Measurements from ENCODE around the gene SERPINE1.

SERPINE1 gene

DNA sequence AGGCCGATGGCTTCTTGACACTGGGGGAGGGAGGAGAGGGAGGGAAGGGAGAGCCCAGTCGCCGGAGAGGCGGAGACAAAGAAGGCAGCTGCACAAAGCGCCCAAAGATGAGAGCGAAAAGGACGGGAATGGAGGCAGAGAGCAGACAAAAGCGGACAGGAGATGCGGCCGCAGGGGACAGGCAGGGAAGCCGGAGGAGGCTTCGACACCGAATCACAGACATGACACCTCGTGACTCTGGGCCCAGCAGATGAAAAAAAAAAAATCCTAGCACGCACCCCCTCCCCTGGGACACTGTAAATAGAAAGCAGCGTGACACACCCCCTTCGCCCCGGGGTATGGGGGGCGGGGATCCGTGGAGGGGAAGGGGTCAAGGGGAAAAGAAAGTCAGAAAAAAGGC, 52.2 kb downstream of the SERPINE1 start:
- H3K9ac ChIP-seq (ENCODE audit: low read depth, low read length) = no peak overlapping the region
- no peak overlapping the region for H3K4me3 ChIP-seq (ENCODE audit: low read length)
- no peaks in the 10 kb centered on the region for H3K9me3 ChIP-seq (replicated peaks; ENCODE audit: low read length)
- peak overlapping the region; percentile 52 for H3K4me2 ChIP-seq (ENCODE audit: low read length)
- H3K4me1 ChIP-seq (ENCODE audit: control insufficient read depth, insufficient read depth, low read length) = peaks cover 1% of the 10 kb centered on the region
- peaks cover 62% of the 10 kb centered on the region for H3K27me3 ChIP-seq (ENCODE audit: control insufficient read depth, insufficient read depth, low read length)
- no peaks in the 10 kb centered on the region for H3K36me3 ChIP-seq (ENCODE audit: insufficient read depth, low read length)

DNA sequence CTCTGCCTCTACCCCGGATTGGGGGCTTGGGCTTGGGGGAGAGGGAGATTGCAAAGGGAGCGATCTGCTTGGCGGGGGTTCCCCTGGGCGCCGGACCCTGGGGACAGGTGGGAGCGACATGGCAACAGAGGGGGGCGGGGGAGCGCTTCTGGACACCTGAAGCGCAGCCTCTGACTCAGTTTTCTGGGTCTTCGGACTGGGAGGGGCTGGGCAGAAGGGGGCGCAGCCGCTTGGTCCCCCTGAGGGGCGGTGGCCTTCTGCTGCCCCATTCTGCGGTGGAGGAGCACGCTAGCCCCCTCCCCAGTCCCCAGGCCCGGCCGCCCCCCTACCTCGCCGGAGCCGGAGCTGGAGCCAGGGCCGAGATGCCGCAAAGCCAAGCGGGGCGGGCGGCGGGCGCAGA, 52.8 kb downstream of the SERPINE1 start:
- H3K9me3 ChIP-seq (replicated peaks; ENCODE audit: low read length) = no peaks in the 10 kb centered on the region
- H3K4me3 ChIP-seq (ENCODE audit: low read length) = no peak overlapping the region
- no peaks in the 10 kb centered on the region for H3K36me3 ChIP-seq (ENCODE audit: insufficient read depth, low read length)
- no peak overlapping the region for H3K4me2 ChIP-seq (ENCODE audit: low read length)
- no peaks in the 10 kb centered on the region for H3K4me1 ChIP-seq (ENCODE audit: control insufficient read depth, insufficient read depth, low read length)
- peaks cover 56% of the 10 kb centered on the region for H3K27me3 ChIP-seq (ENCODE audit: control insufficient read depth, insufficient read depth, low read length)
- no peak overlapping the region for H3K9ac ChIP-seq (ENCODE audit: low read depth, low read length)

DNA sequence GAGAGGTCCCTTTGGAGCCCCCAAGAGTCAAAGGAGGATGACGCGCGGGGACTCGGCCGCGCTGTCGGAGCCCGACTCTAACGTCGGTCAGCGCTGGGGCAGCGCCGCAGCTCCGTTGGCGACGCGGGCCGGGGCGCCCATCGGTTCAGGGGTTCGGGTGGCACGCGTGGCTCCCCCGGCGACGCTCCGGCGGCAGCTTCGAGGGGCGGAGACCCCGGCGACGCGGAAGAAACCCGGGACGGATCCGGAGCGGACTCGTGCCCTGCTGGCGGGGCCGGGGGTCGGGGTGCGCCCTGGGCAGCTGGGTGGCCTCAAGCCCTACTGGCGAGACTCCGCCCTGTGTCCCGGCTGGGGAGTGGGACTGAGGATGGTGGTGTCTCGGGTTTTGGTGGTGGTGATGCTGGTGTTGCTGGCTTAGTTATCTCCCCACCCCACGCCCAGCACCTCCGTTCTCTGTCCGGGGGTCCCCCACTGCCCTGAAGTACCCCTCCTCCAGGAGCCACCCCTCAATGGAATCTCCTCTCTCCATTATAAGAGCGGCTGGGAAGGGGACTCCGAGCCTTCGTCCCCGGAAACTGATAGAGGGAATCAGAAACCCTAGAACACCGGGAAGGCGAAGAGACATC, 53.3 kb downstream of the SERPINE1 start, which contains the start of gene NAT16:
NAT16 (minus strand) TSS at position 164 of the 626 bp plus-strand sequence. CDS start 5,486 bp downstream, outside the sequence.
- peak within 1 kb of the TSS; percentile 52 for H3K4me2 ChIP-seq (ENCODE audit: low read length)
- H3K9ac ChIP-seq (ENCODE audit: low read depth, low read length) = no peak within 1 kb of the TSS
- H3K4me1 ChIP-seq (ENCODE audit: control insufficient read depth, insufficient read depth, low read length) = no peaks in the 10 kb centered on the region
- H3K36me3 ChIP-seq (ENCODE audit: insufficient read depth, low read length) = no peaks in the 10 kb centered on the region
- no peak within 1 kb of the TSS for H3K4me3 ChIP-seq (ENCODE audit: low read length)
- peaks cover 51% of the 10 kb centered on the region for H3K27me3 ChIP-seq (ENCODE audit: control insufficient read depth, insufficient read depth, low read length)
- H3K9me3 ChIP-seq (replicated peaks; ENCODE audit: low read length) = no peaks in the 10 kb centered on the region

DNA sequence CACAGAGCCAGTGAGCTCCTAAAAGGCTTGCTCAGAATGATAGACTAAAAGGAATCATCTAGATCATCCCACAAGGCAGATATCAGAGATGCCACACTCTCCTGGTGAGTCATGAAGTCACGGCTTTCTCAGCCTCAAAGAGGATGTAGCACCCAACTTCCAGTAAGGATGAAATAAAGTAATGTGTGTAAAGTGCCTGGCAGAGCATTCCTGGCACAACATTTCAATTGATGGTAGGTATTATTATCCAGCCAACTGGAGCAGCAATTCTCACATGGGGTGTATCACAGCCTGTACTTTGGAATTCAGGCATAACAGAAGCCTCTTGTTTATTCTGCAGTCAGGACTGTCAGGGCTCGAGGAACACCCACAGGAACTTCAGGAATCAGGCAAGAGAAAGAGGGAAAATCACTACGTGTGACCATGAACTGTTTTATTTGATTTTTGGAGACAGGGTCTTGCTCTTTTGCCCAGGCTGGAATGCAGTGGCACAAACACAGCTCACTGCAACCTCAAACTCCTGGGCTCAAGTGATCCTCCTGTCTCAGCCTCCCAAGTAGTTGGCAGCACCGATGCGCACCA, 58.4 kb downstream of the SERPINE1 start:
- H3K4me1 ChIP-seq (ENCODE audit: control insufficient read depth, insufficient read depth, low read length) = no peaks in the 10 kb centered on the region
- no peaks in the 10 kb centered on the region for H3K36me3 ChIP-seq (ENCODE audit: insufficient read depth, low read length)
- peaks cover 16% of the 10 kb centered on the region for H3K27me3 ChIP-seq (ENCODE audit: control insufficient read depth, insufficient read depth, low read length)
- no peaks in the 10 kb centered on the region for H3K9me3 ChIP-seq (replicated peaks; ENCODE audit: low read length)
- no peak overlapping the region for H3K4me3 ChIP-seq (ENCODE audit: low read length)
- no peak overlapping the region for H3K4me2 ChIP-seq (ENCODE audit: low read length)
- no peak overlapping the region for H3K9ac ChIP-seq (ENCODE audit: low read depth, low read length)

DNA sequence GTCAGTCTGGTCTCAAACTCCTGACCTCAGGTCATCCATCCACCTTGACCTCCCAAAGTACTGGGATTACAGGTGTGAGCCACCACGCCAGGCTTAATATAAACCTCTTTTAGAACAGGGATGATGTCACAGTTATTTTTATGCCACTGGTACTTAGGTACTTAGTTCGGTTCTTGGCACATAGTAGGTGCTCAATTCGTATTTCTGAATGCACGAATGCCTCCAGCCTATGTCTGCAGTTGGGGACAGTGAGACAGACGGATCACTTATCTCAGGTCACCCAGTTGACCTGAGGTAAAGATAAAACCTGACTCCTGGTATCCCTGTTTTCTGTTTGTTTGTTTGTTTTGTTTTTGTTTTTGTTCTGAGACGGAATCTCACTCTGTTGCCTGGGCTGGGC, 59.3 kb downstream of the SERPINE1 start:
- Histone ChIP-seq H3K9ac (ENCODE audit: low read depth, low read length) (no peak overlapping the region), H3K9me3 (replicated peaks; ENCODE audit: low read length) (no peaks in the 10 kb centered on the region), H3K4me3 (ENCODE audit: low read length) (no peak overlapping the region), H3K4me2 (ENCODE audit: low read length) (no peak overlapping the region), H3K27me3 (ENCODE audit: control insufficient read depth, insufficient read depth, low read length) (peaks cover 10% of the 10 kb centered on the region), H3K36me3 (ENCODE audit: insufficient read depth, low read length) (no peaks in the 10 kb centered on the region), H3K4me1 (ENCODE audit: control insufficient read depth, insufficient read depth, low read length) (no peaks in the 10 kb centered on the region)

DNA sequence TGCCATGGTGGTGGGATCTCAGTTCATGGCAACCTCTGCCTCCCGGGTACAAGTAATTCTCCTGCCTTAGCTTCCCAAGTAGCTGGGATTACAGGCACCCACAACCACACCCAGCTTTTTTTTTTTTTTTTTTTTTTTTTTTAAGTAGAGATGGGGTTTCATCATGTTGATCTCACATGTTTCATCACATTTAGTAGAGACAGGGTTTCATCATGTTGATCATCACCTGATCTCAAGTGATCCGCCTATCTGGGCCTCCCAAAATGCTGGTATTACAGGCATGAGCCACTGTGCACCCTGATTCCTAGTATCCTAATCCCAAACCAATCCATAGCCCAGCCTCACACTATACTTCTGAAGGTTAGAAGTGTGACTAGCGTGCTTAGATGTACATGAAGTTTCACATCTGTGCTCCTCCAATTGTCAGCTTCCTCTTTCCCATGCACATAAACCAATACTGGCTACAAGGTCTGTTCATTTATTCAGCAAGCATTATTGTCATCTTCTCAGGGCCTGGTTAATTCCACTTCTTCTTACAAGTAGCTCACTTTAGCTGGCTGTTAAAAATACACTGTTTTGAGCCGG, 60.0 kb downstream of the SERPINE1 start:
- H3K9ac ChIP-seq (ENCODE audit: low read depth, low read length) = no peak overlapping the region
- H3K4me1 ChIP-seq (ENCODE audit: control insufficient read depth, insufficient read depth, low read length) = no peaks in the 10 kb centered on the region
- no peaks in the 10 kb centered on the region for H3K9me3 ChIP-seq (replicated peaks; ENCODE audit: low read length)
- no peaks in the 10 kb centered on the region for H3K36me3 ChIP-seq (ENCODE audit: insufficient read depth, low read length)
- H3K27me3 ChIP-seq (ENCODE audit: control insufficient read depth, insufficient read depth, low read length) = peaks cover 8% of the 10 kb centered on the region
- no peak overlapping the region for H3K4me3 ChIP-seq (ENCODE audit: low read length)
- H3K4me2 ChIP-seq (ENCODE audit: low read length) = no peak overlapping the region

Small RNA genes within 50 kb of the gene (small RNA-seq; reads per million reads assigned to genes)
- gene MIR4653 = 0.35 reads per million

All from skeletal muscle satellite cell (primary cell).